K562 (cell line): Measurements from ENCODE around the gene SCFD2. TPM values are rescaled to one million over a fixed set of nuclear protein-coding genes. Genes with fewer than 3 reads are reported as not detected.
A peak's percentile ranks its signal among the peaks of the same experiment; 100 is the strongest.

Experiments used
- CBX1 ChIP-seq: sonication (generic); IDR thresholded peaks from 2 replicates; pipeline ENCODE4 v1.6.1; 2016; ENCODE audit warnings: antibody characterized with exemption, low read depth, mild to moderate bottlenecking
- CEBPG ChIP-seq, 3 experiments: fragments of 200-800 bp in 1 of 3; sonication (Bioruptor generic) in 1 of 3; sonication (generic) in 1 of 3; formaldehyde crosslinking in 1 of 3; IDR thresholded peaks in 2 of 3; conservative IDR thresholded peaks in 1 of 3; 2 replicates each; pipeline versions ENCODE4 v1.6.1 to v1.8.0; 2016 to 2022; ENCODE audit warnings: missing compliant biosample characterization in 2 of 3, missing genetic modification characterization in 2 of 3, mild to moderate bottlenecking in 1 of 3, missing genetic modification reagents in 1 of 3
- CHD4 ChIP-seq: fragments of 200-600 bp; sonication (generic); IDR thresholded peaks from 3 replicates; pipeline ENCODE4 v1.6.1; 2012; ENCODE audit warnings: low read depth, mild to moderate bottlenecking, mixed read lengths, low read length, inconsistent platforms; ENCODE audit not compliant: insufficient read depth, insufficient replicate concordance, poor library complexity, severe bottlenecking
- EGR1 ChIP-seq: fragments of 450-650 bp; conservative IDR thresholded peaks from 2 replicates; pipeline ENCODE4 v1.6.1; 2017; ENCODE audit warnings: mild to moderate bottlenecking
- ELF1 ChIP-seq: fragments of 200-800 bp; sonication (Bioruptor generic); IDR thresholded peaks from 2 replicates; pipeline ENCODE4 v1.6.1; 2016; ENCODE audit warnings: missing genetic modification characterization, missing compliant biosample characterization
- EWSR1 ChIP-seq: fragments of 450-650 bp; IDR thresholded peaks from 2 replicates; pipeline ENCODE4 v1.6.1; 2018; ENCODE audit warnings: borderline replicate concordance, mild to moderate bottlenecking, low read depth, moderate library complexity; ENCODE audit not compliant: partially characterized antibody
- FIP1L1 ChIP-seq: fragments of 200-400 bp; formaldehyde crosslinking; IDR thresholded peaks from 2 replicates; pipeline ENCODE4 v1.6.1; 2018; ENCODE audit warnings: mild to moderate bottlenecking, low read depth, low read length; ENCODE audit not compliant: poor library complexity, severe bottlenecking
- GATAD2B ChIP-seq: fragments of 450-650 bp; IDR thresholded peaks from 2 replicates; pipeline ENCODE4 v1.6.1; 2017; ENCODE audit warnings: mild to moderate bottlenecking, borderline replicate concordance
- MAFG ChIP-seq: fragments of 450-650 bp; conservative IDR thresholded peaks from 2 replicates; pipeline ENCODE4 v1.6.1; 2016; ENCODE audit warnings: missing genetic modification characterization, missing compliant biosample characterization
- NEUROD1 ChIP-seq: fragments of 150-350 bp; IDR thresholded peaks from 2 replicates; pipeline ENCODE4 v1.6.1; 2014; ENCODE audit warnings: borderline replicate concordance, low read length, low read depth; ENCODE audit not compliant: partially characterized antibody
- PHF21A ChIP-seq: fragments of 450-650 bp; IDR thresholded peaks from 2 replicates; pipeline ENCODE4 v1.6.1; 2017; ENCODE audit warnings: low read depth, borderline replicate concordance
- PPARD ChIP-seq: fragments of 250-450 bp; sonication (Bioruptor Pico); IDR thresholded peaks from 2 replicates; pipeline ENCODE4 v1.8.0; 2022; ENCODE audit warnings: inconsistent platforms, mild to moderate bottlenecking, moderate library complexity
- ZC3H4 ChIP-seq: sonication (generic); formaldehyde crosslinking; IDR thresholded peaks from 2 replicates; pipeline ENCODE4 v1.9.0; 2021; ENCODE audit warnings: missing genetic modification reagents, borderline replicate concordance
- ZNF165 ChIP-seq: fragments of 250-450 bp; sonication (Bioruptor Pico); IDR thresholded peaks from 2 replicates; pipeline ENCODE4 v1.4.0; 2020; ENCODE audit warnings: borderline replicate concordance
- ZNF217 ChIP-seq: sonication (generic); formaldehyde crosslinking; IDR thresholded peaks from 2 replicates; pipeline ENCODE4 v1.8.0; 2022; ENCODE audit warnings: mild to moderate bottlenecking, missing genetic modification reagents
- ZNF282 ChIP-seq: sonication (generic); formaldehyde crosslinking; IDR thresholded peaks from 2 replicates; pipeline ENCODE4 v1.8.1; 2023; ENCODE audit warnings: missing genetic modification reagents
- ZNF347 ChIP-seq: fragments of 450-650 bp; formaldehyde crosslinking; IDR thresholded peaks from 2 replicates; pipeline ENCODE4 v1.4.0; 2020; ENCODE audit warnings: low read depth, mild to moderate bottlenecking, moderate library complexity
- ZNF764 ChIP-seq: fragments of 250-450 bp; sonication (Bioruptor Pico); IDR thresholded peaks from 2 replicates; pipeline ENCODE4 v1.4.0; 2020; ENCODE audit warnings: low read depth, mild to moderate bottlenecking, moderate library complexity
- polyA plus RNA-seq, 8 experiments: library from polyadenylated mRNA; depleted of rRNA in 4 of 8; stranded (reverse) in 5 of 8; unstranded in 3 of 8; fragments of >200 nt; fragmentation: Nextera tagmentation in 2 of 8; fragmentation: Illumina TruSeq in 1 of 8; extraction: Ambion mirVana in 2 of 8; extraction: Trizol in 1 of 8; gene quantifications; 2 replicates each; pipeline versions ENCODE4 v1.2.1 to v1.2.3, GENCODE V29; 2011 to 2014; ENCODE audit warnings: inconsistent platforms in 1 of 8, missing spikeins in 1 of 8
- total RNA-seq, 7 experiments: library from RNA; depleted of rRNA in 6 of 7; stranded (reverse); fragments of >200 nt in 6 of 7; fragmentation: Illumina TruSeq in 2 of 7; extraction: Trizol in 2 of 7; gene quantifications; 2 replicates each; pipeline versions ENCODE4 v1.2.1 to v1.2.3, GENCODE V29; 2011 to 2021; ENCODE audit warnings: low replicate concordance in 1 of 7
- TF ChIP-seq, protein P1 (sequence below): fragments of 450-650 bp; IDR thresholded peaks from 2 replicates; pipeline ENCODE4 v1.6.1; 2016; ENCODE audit warnings: borderline replicate concordance
- TF ChIP-seq, protein P2 (sequence below), 2 experiments: fragments of 450-650 bp in 1 of 2; sonication (generic) in 1 of 2; formaldehyde crosslinking; conservative IDR thresholded peaks; 2 replicates each; pipeline versions ENCODE4 v1.4.0 to v1.8.1; 2020 to 2022; ENCODE audit warnings: mild to moderate bottlenecking in 1 of 2, missing genetic modification reagents in 1 of 2
- TF ChIP-seq, protein P3 (sequence below): fragments of 250-450 bp; sonication (Bioruptor Pico); IDR thresholded peaks from 2 replicates; pipeline ENCODE4 v1.8.0; 2021; ENCODE audit warnings: moderate library complexity, mild to moderate bottlenecking, inconsistent platforms

SCFD2 gene
- total and polyA plus RNA-seq, 9 of the 15 experiments (the other 6 are each of a cell fraction or from before 2014, with no cell fraction given): 5.7 to 30.3 (median 22.8) TPM

DNA sequence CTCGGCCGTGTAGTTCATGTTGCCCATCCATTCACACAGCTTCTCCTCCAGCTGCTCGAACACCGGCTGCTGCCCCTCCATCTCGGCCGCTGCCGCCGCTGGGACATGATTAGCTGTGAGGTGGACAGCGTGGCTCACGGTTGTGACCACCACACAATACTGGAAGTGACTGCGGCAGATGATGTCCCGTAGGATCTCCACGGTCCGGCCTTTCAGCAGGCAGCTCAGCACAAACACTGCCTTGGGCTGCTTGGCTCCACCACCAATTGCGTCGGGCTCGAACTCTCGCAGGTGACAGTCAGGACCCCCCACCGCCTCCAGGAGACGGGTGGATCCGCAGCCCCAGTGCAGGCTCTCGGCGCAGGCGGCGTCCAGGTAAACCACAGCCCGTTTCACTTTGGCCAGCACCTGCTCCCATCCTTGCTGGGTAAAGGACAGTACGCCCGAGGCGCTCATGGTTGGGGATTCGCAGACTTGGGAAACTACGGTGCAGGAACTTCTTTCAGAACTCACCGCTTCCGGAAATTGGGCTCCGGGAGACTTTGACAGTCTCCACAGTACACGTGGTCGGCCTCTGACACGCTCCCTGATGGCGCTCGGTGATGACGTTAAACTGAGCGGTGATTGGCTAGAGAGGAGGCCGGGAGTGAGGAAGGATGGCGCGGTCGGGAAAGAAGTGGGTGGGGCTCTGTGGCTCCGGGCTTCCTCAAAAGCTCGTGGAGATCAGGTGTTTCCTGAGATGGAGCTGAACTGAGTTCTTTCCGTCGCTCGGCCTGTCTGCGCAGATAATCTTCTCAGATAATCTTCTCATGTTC lies at the start of gene SCFD2 (continued):
- TF ChIP-seq, protein P1, sequence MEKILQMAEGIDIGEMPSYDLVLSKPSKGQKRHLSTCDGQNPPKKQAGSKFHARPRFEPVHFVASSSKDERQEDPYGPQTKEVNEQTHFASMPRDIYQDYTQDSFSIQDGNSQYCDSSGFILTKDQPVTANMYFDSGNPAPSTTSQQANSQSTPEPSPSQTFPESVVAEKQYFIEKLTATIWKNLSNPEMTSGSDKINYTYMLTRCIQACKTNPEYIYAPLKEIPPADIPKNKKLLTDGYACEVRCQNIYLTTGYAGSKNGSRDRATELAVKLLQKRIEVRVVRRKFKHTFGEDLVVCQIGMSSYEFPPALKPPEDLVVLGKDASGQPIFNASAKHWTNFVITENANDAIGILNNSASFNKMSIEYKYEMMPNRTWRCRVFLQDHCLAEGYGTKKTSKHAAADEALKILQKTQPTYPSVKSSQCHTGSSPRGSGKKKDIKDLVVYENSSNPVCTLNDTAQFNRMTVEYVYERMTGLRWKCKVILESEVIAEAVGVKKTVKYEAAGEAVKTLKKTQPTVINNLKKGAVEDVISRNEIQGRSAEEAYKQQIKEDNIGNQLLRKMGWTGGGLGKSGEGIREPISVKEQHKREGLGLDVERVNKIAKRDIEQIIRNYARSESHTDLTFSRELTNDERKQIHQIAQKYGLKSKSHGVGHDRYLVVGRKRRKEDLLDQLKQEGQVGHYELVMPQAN: peak; percentile 100
- no peak for TF ChIP-seq CHD4
- TF ChIP-seq EGR1: no peak
- TF ChIP-seq ZNF217 (CRISPR knock-in tag): no peak
- TF ChIP-seq ZC3H4 (CRISPR knock-in tag): no peak
- no peak for TF ChIP-seq CEBPG (CRISPR knock-in tag; IDR thresholded peaks at IDR 0.05)
- no peak for TF ChIP-seq CEBPG (tag; conservative IDR thresholded peaks at IDR 0.05 in 1 of 2, IDR thresholded peaks at IDR 0.05 in 1 of 2)
- TF ChIP-seq EWSR1: no peak
- no peak for TF ChIP-seq MAFG (tag)
- TF ChIP-seq ELF1: peak; percentile 95
- no peak for TF ChIP-seq FIP1L1
- no peak for TF ChIP-seq GATAD2B
- peak; percentile 68 for TF ChIP-seq NEUROD1
- no peak for TF ChIP-seq PPARD (CRISPR knock-in tag)
- no peak for TF ChIP-seq CBX1
- TF ChIP-seq ZNF282: no peak
- TF ChIP-seq, protein P2, sequence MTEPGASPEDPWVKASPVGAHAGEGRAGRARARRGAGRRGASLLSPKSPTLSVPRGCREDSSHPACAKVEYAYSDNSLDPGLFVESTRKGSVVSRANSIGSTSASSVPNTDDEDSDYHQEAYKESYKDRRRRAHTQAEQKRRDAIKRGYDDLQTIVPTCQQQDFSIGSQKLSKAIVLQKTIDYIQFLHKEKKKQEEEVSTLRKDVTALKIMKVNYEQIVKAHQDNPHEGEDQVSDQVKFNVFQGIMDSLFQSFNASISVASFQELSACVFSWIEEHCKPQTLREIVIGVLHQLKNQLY (CRISPR knock-in tag; conservative IDR thresholded peaks at IDR 0.05): no peak
- TF ChIP-seq PHF21A: no peak
- TF ChIP-seq, protein P3, sequence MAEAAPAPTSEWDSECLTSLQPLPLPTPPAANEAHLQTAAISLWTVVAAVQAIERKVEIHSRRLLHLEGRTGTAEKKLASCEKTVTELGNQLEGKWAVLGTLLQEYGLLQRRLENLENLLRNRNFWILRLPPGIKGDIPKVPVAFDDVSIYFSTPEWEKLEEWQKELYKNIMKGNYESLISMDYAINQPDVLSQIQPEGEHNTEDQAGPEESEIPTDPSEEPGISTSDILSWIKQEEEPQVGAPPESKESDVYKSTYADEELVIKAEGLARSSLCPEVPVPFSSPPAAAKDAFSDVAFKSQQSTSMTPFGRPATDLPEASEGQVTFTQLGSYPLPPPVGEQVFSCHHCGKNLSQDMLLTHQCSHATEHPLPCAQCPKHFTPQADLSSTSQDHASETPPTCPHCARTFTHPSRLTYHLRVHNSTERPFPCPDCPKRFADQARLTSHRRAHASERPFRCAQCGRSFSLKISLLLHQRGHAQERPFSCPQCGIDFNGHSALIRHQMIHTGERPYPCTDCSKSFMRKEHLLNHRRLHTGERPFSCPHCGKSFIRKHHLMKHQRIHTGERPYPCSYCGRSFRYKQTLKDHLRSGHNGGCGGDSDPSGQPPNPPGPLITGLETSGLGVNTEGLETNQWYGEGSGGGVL: no peak
- no peak for TF ChIP-seq ZNF764
- TF ChIP-seq ZNF165: no peak
- no peak for TF ChIP-seq ZNF347 (CRISPR knock-in tag)
